ENCODE results near the gene EDN1. TPM values are rescaled to one million over a fixed set of nuclear protein-coding genes. Genes with fewer than 3 reads are reported as not detected.

The EDN1 gene
- total RNA-seq, 3 donors from 2014 or later = 11.5 to 51.7 (median 36.8) TPM

- peaks cover 0 to under 1% of the 10 kb centered on the region in 2 donors for H3K9me3 ChIP-seq
- H3K4me3 ChIP-seq = no peak overlapping the region
Measured at GRCh38 chr6:12345694-12346058, 55.5 kb downstream of the EDN1 start.

More at GRCh38 chr6:12345694-12346058, 55.5 kb downstream of the EDN1 start:
- intact Hi-C loops (cut with DNase I; ENCODE audit: low total_unique reads) = no loop called here
- H3K27ac ChIP-seq = no peak overlapping the region
- H3K36me3 ChIP-seq = no peaks in the 10 kb centered on the region
- H3K27me3 ChIP-seq = no peaks in the 10 kb centered on the region
- TF ChIP-seq CTCF (IDR thresholded peaks at IDR 0.05) = no peak
- no peak for TF ChIP-seq POLR2AphosphoS5 (IDR thresholded peaks at IDR 0.05)
- no peak for TF ChIP-seq POLR2A (IDR thresholded peaks at IDR 0.05)
- no peaks in the 10 kb centered on the region for H3K4me1 ChIP-seq
- DNase-seq (ENCODE audit: low spot score in 2 of 2) = no peak

Data from breast epithelium (tissue), 4 donors.